Brain pericyte (primary cell): ENCODE results near the gene CCNYL1.
"Not testable (repeated sequence)": the region's sequence is repeated elsewhere in the genome, so short reads cannot be mapped to it uniquely, and the experiment has no call there.

Experiments used
- DNase-seq: peaks from one replicate; pipeline ENCODE4 v3.0.0-alpha.2; 2012; ENCODE audit warnings: low read depth, low spot score

Gene CCNYL1

GRCh38 chr2:207710814-207711740 lies at the start of gene CCNYL1:
Gene CCNYL1 (plus strand): TSS chr2:207711640. CDS start chr2:207711897, 257 bp downstream.
- peak; percentile 98 for DNase-seq

DNA sequence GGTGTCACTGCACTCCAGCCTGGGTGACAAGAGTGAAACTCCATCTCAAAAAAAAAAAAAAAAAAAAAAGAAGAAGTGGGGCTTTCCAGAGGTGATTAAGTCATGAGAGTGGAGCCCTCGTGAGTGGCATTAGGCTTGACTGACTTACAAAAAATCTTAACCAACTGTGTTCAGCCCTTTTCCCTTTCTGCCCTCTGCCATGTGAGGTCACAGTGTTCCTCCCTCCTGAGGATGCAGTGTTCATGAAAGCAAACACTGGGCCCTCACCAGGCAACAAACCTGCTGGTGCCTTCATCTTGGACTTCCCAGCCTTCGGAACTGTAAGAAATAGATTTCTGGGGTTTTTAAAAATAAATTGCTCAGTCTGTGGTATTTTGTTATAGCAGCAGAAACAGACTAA lies 49.2 kb upstream of the CCNYL1 start:
- no peak for DNase-seq

DNA sequence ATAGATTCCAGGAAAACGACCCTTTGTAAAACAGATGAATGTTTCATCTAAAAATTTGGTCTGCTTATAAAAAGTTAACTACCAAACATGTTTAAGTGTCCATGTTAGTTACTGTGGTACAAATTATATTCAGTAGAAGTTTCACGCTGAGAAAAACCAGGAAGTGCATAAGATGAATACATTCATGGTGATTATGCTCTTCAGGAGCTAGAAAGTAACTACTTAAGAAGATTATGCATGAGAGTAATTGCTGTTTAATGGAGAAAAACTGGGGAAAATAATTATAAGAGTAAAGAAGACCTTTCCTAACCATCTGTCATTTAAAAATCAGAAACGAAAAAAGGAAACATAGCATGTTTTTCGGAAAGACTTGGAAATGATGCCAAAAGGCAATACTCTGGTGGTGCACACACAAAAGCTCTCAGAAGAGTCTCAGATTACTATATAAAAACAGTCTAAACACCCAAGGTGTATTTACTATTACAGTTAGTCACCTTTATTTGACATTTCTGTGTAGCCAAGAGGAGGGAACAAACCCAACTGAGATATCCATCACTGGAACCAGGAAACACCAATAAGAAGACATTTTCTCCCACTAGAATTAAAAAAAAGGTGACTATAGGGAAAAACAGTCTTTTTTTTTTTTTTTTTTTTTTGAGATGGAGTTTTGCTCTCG lies 47.4 kb upstream of the CCNYL1 start:
- no peak for DNase-seq

DNA sequence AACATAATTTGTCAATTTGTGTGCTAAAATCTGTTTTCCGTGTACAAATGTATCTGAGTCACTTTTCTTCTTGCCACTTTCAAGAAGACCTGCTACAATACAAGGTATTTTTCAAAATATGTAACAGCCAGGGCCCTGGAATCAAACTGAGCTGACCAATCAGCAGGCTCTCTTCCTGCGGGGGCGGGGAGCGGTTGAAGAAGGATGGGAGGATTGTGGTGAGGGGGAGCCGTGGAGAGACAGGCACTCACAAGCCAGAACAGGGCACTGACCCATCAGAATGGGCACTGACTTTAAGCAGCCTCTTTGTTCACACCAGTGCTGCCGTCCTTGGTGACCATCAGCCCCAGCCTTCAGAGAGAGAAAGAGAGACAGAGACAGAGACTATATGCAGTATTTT lies 40.6 kb upstream of the CCNYL1 start:
- DNase-seq, result no peak

DNA sequence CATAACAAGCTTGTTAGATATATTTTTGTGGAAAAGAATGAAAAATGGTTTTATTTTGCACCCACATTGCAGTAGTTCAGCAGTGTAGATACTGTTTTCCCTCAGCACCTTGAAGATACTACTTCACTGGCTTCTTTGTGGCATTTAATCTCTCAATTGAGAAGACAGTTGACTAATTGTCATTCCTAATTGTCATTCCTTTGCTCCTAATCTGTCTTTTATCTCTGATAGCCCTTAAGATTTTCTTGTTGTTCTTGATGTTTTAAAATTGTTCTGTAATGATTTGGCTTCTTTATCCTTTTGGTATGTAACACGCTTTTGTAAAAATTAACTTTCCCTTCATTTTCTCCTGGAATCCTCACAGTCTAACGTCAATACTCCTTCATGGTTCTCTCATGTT lies 38.0 kb upstream of the CCNYL1 start:
- DNase-seq, result no peak

- no peak for DNase-seq
Observed at GRCh38 chr2:207674266-207674774, 37.1 kb upstream of the CCNYL1 start.

GRCh38 chr2:207674826-207675225 lies 36.6 kb upstream of the CCNYL1 start:
- DNase-seq, result no peak

- DNase-seq, result no peak
Observed at GRCh38 chr2:207676827-207677354, 34.5 kb upstream of the CCNYL1 start.

DNA sequence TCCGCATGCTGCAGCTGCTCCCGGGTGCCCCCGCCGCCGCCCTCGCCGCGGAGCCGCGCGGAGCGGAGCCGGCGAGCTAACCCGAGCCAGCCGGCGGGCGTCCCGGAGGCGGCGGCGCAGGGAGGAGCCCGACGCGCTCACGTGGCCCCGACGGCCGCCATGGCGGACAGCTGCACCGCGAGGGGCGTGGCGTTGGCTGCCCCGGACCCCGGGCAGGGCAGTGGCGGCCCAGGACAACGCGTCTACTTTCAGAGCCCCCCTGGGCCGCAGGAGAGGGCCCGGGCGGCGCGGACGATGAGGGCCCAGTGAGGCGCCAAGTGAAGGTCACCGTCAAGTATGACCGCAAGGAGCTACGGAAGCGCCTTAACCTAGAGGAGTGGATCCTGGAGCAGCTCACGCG lies 30.0 kb upstream of the CCNYL1 start:
- DNase-seq, result no peak

DNA sequence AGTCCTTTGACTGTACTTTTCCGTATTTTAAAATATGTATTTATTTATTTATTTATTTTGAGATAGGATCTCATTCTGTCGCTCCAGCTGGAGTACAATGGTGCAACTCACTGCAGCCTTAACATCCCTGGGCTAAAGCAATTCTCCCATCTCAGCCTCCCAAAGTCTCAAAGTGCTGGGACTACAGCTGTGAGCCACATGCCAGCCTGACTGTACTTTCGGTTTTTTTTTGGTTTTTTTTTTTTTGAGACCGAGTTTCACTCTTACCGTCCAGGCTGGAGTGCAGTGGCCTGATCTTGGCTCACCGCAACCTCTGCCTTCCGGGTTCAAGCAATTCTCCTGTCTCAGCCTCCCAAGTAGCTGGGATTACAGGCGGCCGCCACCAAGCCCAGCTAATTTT lies 28.9 kb upstream of the CCNYL1 start:
- no peak for DNase-seq

DNA sequence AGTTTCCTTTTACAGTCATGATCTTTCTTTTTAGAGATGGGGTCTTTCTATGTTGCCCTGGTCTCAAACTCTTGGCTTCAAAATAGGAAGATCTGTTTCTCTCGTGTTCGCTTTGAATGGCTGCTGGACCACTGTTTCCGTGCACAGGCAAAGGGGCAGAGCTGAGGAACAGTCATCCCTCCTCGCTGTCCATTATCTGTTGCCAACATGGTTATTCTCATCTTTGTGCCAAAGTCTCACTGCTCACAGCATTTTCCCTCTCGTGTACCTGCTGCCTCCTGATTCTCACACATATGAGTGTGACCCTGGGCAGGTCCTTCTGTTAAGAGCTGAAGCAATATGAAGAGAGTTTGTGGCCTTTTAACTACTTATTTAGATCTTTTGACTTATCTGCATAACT lies 28.0 kb upstream of the CCNYL1 start:
- DNase-seq, result no peak

- no peak for DNase-seq
Observed at GRCh38 chr2:207683879-207684627, 27.4 kb upstream of the CCNYL1 start.

GRCh38 chr2:207686812-207687211 lies 24.6 kb upstream of the CCNYL1 start:
- no peak for DNase-seq

GRCh38 chr2:207688597-207688996 lies 22.8 kb upstream of the CCNYL1 start:
- DNase-seq, result no peak

GRCh38 chr2:207690845-207691461 lies 20.5 kb upstream of the CCNYL1 start:
- not testable (repeated sequence) for DNase-seq

- no peak for DNase-seq
Observed at GRCh38 chr2:207692206-207693065, 19.0 kb upstream of the CCNYL1 start.

- no peak for DNase-seq
Observed at GRCh38 chr2:207693641-207694249, 17.7 kb upstream of the CCNYL1 start.

DNA sequence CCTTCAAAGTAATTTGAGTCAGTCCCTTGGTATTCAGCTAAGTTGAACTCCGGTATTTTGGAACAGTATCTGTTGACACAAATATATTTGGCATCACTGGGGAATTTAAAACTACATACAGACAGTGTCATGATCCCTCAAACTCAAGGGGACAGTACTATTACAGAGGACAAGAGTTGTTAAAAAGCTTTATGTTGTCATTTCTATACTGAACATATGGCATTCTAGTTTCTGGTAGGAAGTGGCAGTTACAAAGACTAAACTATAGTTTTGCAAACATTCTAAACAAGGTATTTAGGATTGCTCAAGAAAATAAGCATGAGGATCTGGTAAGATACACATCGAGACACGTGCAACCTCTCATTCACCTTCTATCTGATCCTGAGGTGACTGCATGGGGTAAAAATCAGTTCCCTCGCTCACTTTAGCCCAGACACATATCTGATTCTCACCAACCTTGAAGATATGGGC lies 16.6 kb upstream of the CCNYL1 start:
- no peak for DNase-seq

GRCh38 chr2:207695293-207695692 lies 16.1 kb upstream of the CCNYL1 start:
- DNase-seq, result no peak

DNA sequence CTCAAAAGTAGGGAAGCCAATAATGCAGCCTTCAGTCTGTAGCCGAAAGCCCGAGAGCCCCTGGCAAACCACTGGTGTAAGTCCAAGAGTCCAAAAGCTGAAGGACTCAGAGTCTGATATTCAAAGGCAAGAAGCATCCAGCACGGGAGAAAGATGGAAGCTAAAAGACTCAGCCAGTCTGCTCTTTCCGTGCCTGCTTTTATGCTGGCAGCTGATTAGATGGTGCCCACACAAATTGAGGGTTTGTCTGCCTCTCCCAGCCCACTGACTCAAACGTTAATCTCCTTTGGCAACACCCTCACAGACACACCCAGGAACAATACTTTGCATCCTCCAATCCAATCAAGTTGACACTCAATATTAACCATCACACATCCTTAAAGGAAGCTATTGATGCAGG lies 14.5 kb upstream of the CCNYL1 start:
- DNase-seq, result not testable (repeated sequence)
